Liver (tissue), 4 donors: ENCODE data around the gene OR10T2. TPM values are rescaled to one million over a fixed set of nuclear protein-coding genes. Genes with fewer than 3 reads are reported as not detected.

Source experiments
- polyA plus RNA-seq, 2 donors: library from polyadenylated mRNA; stranded (reverse) in 1 of 2; unstranded in 1 of 2; fragments of 200-250 nt in 1 of 2; fragments of >200 nt in 1 of 2; fragmentation: Nextera tagmentation in 1 of 2; extraction: Ambion mirVana in 1 of 2; gene quantifications; one replicate each; pipeline versions ENCODE4 v1.2.1 to v1.2.3, GENCODE V29; 2013 to 2015
- total RNA-seq, 2 donors: library from RNA; depleted of rRNA; stranded (reverse); fragments of >200 nt; gene quantifications; one replicate each; pipeline ENCODE4 v1.2.3, GENCODE V29; 2014
- donor health status: healthy.
- donor health status: healthy.
- donor health status: healthy.

OR10T2 gene
- total and polyA plus RNA-seq, 4 donors = not detected

Other genes starting within 250 kb of the OR10T2 start
- 1 to 10 TPM; 1.1 to 8.4 TPM for gene CD1D, start 218.6 kb downstream of the OR10T2 start, total RNA-seq
- gene CD1D, start 218.6 kb downstream of the OR10T2 start, polyA plus RNA-seq = 1 to 10 TPM; 1.7 to 6.3 TPM
- under 1 TPM in 1 of 2 donors, not detected in 1; 0.09 TPM for gene CD1A, start 145.0 kb downstream of the OR10T2 start, total RNA-seq
- gene CD1A, start 145.0 kb downstream of the OR10T2 start, polyA plus RNA-seq = under 1 TPM in 1 of 2 donors, not detected in 1; 0.02 TPM
- under 1 TPM; 0.33 to 0.89 TPM for gene CD1C, start 109.5 kb downstream of the OR10T2 start, total RNA-seq
- gene CD1C, start 109.5 kb downstream of the OR10T2 start, polyA plus RNA-seq = under 1 TPM; 0.24 TPM
- gene CD1B, start 67.9 kb downstream of the OR10T2 start, total RNA-seq = under 1 TPM in 1 of 2 donors, not detected in 1; 0.19 TPM
- gene CD1B, start 67.9 kb downstream of the OR10T2 start, polyA plus RNA-seq = not detected
- under 1 TPM; 0.25 to 0.56 TPM for gene CD1E, start 45.6 kb downstream of the OR10T2 start, total RNA-seq
- gene CD1E, start 45.6 kb downstream of the OR10T2 start, polyA plus RNA-seq = under 1 TPM in 1 of 2 donors, not detected in 1; 0.09 TPM
- not detected for gene OR10K2, start 26.8 kb upstream of the OR10T2 start, total RNA-seq
- gene OR10K2, start 26.8 kb upstream of the OR10T2 start, polyA plus RNA-seq = not detected
- gene OR10K1, start 62.4 kb upstream of the OR10T2 start, total RNA-seq = not detected
- gene OR10K1, start 62.4 kb upstream of the OR10T2 start, polyA plus RNA-seq = not detected
- gene OR10R2, start 72.8 kb upstream of the OR10T2 start, total RNA-seq = not detected
- not detected for gene OR10R2, start 72.8 kb upstream of the OR10T2 start, polyA plus RNA-seq
- gene OR6Y1, start 154.9 kb upstream of the OR10T2 start, total RNA-seq = not detected
- gene OR6Y1, start 154.9 kb upstream of the OR10T2 start, polyA plus RNA-seq = not detected
- not detected for gene OR6P1, start 171.1 kb upstream of the OR10T2 start, total RNA-seq
- gene OR6P1, start 171.1 kb upstream of the OR10T2 start, polyA plus RNA-seq = not detected
- not detected for gene OR10X1, start 180.4 kb upstream of the OR10T2 start, total RNA-seq
- not detected for gene OR10X1, start 180.4 kb upstream of the OR10T2 start, polyA plus RNA-seq
- not detected for gene OR10Z1, start 205.8 kb upstream of the OR10T2 start, total RNA-seq
- not detected for gene OR10Z1, start 205.8 kb upstream of the OR10T2 start, polyA plus RNA-seq